Measurements from ENCODE around the gene ZNF184. TPM values are rescaled to one million over a fixed set of nuclear protein-coding genes. Genes with fewer than 3 reads are reported as not detected.
A peak's percentile ranks its signal among the peaks of the same experiment; 100 is the strongest.

Gene ZNF184
- total and polyA plus RNA-seq, 2 of the 4 experiments (the other 2 are of a cell fraction): 2.8 to 8.1 TPM

- Histone ChIP-seq H3K9ac (ENCODE audit: low read depth, low read length) (peak overlapping the region; percentile 29; the same call in 1 of the 2 replicates), H2AFZ (replicated peaks; ENCODE audit: low read length, poor library complexity) (peak overlapping the region; percentile 65)
Measured at GRCh38 chr6:27503436-27504030, 30.6 kb upstream of the ZNF184 start.

More at GRCh38 chr6:27503436-27504030, 30.6 kb upstream of the ZNF184 start:
- Histone ChIP-seq H3K36me3 (ENCODE audit: control insufficient read depth, insufficient read depth, low read length) (no peaks in the 10 kb centered on the region), H3K56ac (ENCODE audit: extremely low read depth, insufficient read depth, low read length) (no peak overlapping the region), H3K9me1 (ENCODE audit: insufficient read depth, low read length) (no peaks in the 10 kb centered on the region), H2BK15ac (ENCODE audit: low read depth, low read length) (no peak overlapping the region), H3K14ac (replicated peaks; ENCODE audit: low read depth, low read length) (no peak overlapping the region), H3K18ac (ENCODE audit: low read depth, low read length) (no peak overlapping the region), H3K27ac (ENCODE audit: insufficient read depth, low read length) (no peak overlapping the region), H3K4me1 (ENCODE audit: control insufficient read depth, insufficient read depth, low read length) (no peaks in the 10 kb centered on the region), H3K23ac (ENCODE audit: low read depth, low read length) (peak overlapping the region; percentile 61; the same call in 1 of the 2 replicates), H2BK120ac (ENCODE audit: low read depth, low read length) (no peak overlapping the region), H3K9me3 (ENCODE audit: control insufficient read depth, insufficient read depth, low read length) (no peaks in the 10 kb centered on the region), H4K20me1 (ENCODE audit: insufficient read depth, low read length) (peaks cover 5% of the 10 kb centered on the region; the same call in 1 of the 2 replicates), H3K79me1 (ENCODE audit: low read depth in 1 of 2, low read length in 2 of 2) (no peaks in the 10 kb centered on the region), H2AK9ac (replicated peaks; ENCODE audit: low read depth, low read length, poor library complexity) (no peak overlapping the region), H2BK5ac (ENCODE audit: low read depth, low read length, poor library complexity, severe bottlenecking) (no peak overlapping the region), H4K5ac (ENCODE audit: low read depth, low read length) (no peak overlapping the region), H3K4me2 (ENCODE audit: low read depth, low read length) (peak overlapping the region; percentile 89), H3K4ac (ENCODE audit: low read depth, low read length) (no peak overlapping the region), H4K8ac (ENCODE audit: low read depth in 2 of 2, low read length in 2 of 2) (no peak overlapping the region), H3K4me3 (ENCODE audit: insufficient read depth, low read depth, low read length) (peak overlapping the region; percentile 74), H2BK20ac (ENCODE audit: low read depth, low read length) (no peak overlapping the region), H4K91ac (ENCODE audit: insufficient read depth, low read depth, low read length) (no peak overlapping the region), H3K27me3 (ENCODE audit: control insufficient read depth, insufficient read depth, low read length) (no peaks in the 10 kb centered on the region), H2AK5ac (ENCODE audit: low read depth, low read length) (no peak overlapping the region)
- dilution Hi-C loops (cut with HindIII; ENCODE audit: low sequenced_read_pairs, unreplicated experiment) (no loop called here), intact Hi-C loops (cut with micrococcal nuclease) (loop anchor here (1.0 to 5.0 kb wide), 7 partner anchors 8 to 341 kb away; no protein-coding TSS in a partner anchor), in situ Hi-C loops (cut with MboI; ENCODE audit: low sequenced_read_pairs) (no loop called here)
- POLR2A ChIA-PET (ENCODE audit: unreplicated experiment): no interaction called here
- TF ChIP-seq FOS (IDR thresholded peaks at IDR 0.05; ENCODE audit: low read depth, low read length) (peak; percentile 63), NFE2L2 (IDR thresholded peaks at IDR 0.05; ENCODE audit: low read depth, low read length) (no peak), MAZ (IDR thresholded peaks at IDR 0.05; ENCODE audit: borderline replicate concordance, low read depth, low read length) (peak; percentile 16; the same call in 1 of the 2 replicates), MAFK (IDR thresholded peaks at IDR 0.05; ENCODE audit: low read depth, low read length) (peak; percentile 82), CHD1 (IDR thresholded peaks at IDR 0.05; ENCODE audit: low read depth, low read length) (no peak), CEBPB (IDR thresholded peaks at IDR 0.05; ENCODE audit: low read depth, low read length) (no peak), RFX5 (IDR thresholded peaks at IDR 0.05; ENCODE audit: low read depth, low read length) (no peak), BHLHE40 (IDR thresholded peaks at IDR 0.05; ENCODE audit: low read depth, low read length) (no peak), USF2 (IDR thresholded peaks at IDR 0.05; ENCODE audit: low read depth, low read length) (no peak)
- ATAC-seq (ENCODE audit: low read depth): peak; percentile 53
- BruUV-seq (replicated peaks): no TSS peak
- peak; percentile 78 for DNase-seq
- 0% methylated on average over 1 of the region's 21 CpGs; no CpG with 5 or more reads in 1 of the 2 experiments for WGBS, 2 experiments (ENCODE audit: extremely low coverage in 2 of 2, insufficient read length in 1 of 2)
- CTCF ChIA-PET: interaction anchor here (0.6 to 0.7 kb wide), 2 partner anchors 252 to 309 kb away, joined by 4 read pairs; no protein-coding TSS in a partner anchor

All from IMR-90 (cell line).